ENCODE results near the gene PSTPIP1.

GRCh38 chr15:76973362-76973743 is 21.6 kb upstream of the PSTPIP1 start:
- TF ChIP-seq E4F1 (CRISPR knock-in tag; IDR thresholded peaks at IDR 0.05; ENCODE audit: borderline replicate concordance) (no peak), E2F3 (CRISPR knock-in tag; IDR thresholded peaks at IDR 0.05) (no peak), KAT8 (IDR thresholded peaks at IDR 0.05; ENCODE audit: low read depth) (no peak), SMARCB1 (IDR thresholded peaks at IDR 0.05; ENCODE audit: insufficient read length, low read depth) (no peak), GTF3C2 (IDR thresholded peaks at IDR 0.05; ENCODE audit: borderline replicate concordance, extremely low read depth, insufficient read length) (no peak), ZNF174 (CRISPR knock-in tag; IDR thresholded peaks at IDR 0.05) (no peak), CREB1 (IDR thresholded peaks at IDR 0.05) (no peak), CREB1 (CRISPR knock-in tag; IDR thresholded peaks at IDR 0.05) (no peak), FOXA3 (CRISPR knock-in tag; conservative IDR thresholded peaks at IDR 0.05 in 1 of 2, IDR thresholded peaks at IDR 0.05 in 1 of 2) (no peak)
- TF ChIP-seq, protein P1, sequence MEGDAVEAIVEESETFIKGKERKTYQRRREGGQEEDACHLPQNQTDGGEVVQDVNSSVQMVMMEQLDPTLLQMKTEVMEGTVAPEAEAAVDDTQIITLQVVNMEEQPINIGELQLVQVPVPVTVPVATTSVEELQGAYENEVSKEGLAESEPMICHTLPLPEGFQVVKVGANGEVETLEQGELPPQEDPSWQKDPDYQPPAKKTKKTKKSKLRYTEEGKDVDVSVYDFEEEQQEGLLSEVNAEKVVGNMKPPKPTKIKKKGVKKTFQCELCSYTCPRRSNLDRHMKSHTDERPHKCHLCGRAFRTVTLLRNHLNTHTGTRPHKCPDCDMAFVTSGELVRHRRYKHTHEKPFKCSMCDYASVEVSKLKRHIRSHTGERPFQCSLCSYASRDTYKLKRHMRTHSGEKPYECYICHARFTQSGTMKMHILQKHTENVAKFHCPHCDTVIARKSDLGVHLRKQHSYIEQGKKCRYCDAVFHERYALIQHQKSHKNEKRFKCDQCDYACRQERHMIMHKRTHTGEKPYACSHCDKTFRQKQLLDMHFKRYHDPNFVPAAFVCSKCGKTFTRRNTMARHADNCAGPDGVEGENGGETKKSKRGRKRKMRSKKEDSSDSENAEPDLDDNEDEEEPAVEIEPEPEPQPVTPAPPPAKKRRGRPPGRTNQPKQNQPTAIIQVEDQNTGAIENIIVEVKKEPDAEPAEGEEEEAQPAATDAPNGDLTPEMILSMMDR (IDR thresholded peaks at IDR 0.05 in 2 of 3, conservative IDR thresholded peaks at IDR 0.05 in 1 of 3; ENCODE audit: insufficient read depth in 2 of 3, low read depth in 1 of 3, low read length in 3 of 3): peak; percentile 63 to 83 (median 64)
- TF ChIP-seq, protein P2, sequence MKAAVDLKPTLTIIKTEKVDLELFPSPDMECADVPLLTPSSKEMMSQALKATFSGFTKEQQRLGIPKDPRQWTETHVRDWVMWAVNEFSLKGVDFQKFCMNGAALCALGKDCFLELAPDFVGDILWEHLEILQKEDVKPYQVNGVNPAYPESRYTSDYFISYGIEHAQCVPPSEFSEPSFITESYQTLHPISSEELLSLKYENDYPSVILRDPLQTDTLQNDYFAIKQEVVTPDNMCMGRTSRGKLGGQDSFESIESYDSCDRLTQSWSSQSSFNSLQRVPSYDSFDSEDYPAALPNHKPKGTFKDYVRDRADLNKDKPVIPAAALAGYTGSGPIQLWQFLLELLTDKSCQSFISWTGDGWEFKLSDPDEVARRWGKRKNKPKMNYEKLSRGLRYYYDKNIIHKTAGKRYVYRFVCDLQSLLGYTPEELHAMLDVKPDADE (conservative IDR thresholded peaks at IDR 0.05; ENCODE audit: control insufficient read depth, low read depth, low read length): no peak
- TF ChIP-seq, protein P3, sequence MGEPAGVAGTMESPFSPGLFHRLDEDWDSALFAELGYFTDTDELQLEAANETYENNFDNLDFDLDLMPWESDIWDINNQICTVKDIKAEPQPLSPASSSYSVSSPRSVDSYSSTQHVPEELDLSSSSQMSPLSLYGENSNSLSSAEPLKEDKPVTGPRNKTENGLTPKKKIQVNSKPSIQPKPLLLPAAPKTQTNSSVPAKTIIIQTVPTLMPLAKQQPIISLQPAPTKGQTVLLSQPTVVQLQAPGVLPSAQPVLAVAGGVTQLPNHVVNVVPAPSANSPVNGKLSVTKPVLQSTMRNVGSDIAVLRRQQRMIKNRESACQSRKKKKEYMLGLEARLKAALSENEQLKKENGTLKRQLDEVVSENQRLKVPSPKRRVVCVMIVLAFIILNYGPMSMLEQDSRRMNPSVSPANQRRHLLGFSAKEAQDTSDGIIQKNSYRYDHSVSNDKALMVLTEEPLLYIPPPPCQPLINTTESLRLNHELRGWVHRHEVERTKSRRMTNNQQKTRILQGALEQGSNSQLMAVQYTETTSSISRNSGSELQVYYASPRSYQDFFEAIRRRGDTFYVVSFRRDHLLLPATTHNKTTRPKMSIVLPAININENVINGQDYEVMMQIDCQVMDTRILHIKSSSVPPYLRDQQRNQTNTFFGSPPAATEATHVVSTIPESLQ (CRISPR knock-in tag; IDR thresholded peaks at IDR 0.05): no peak

Data from K562 (cell line).